ENCODE data around the gene TOMM20. TPM values are rescaled to one million over a fixed set of nuclear protein-coding genes. Genes with fewer than 3 reads are reported as not detected.

The TOMM20 gene
- 120 and 151 TPM in 2 replicates for total RNA-seq (2022)
- percentile 96 among the genes with signal in this experiment for Bru-seq, nascent RNA
- BruChase-seq, experiment 1, labeled RNA remaining after a 6-hour chase: percentile 99 among the genes with signal in this experiment
- BruChase-seq, experiment 2, labeled RNA remaining after a 2-hour chase: percentile 97 among the genes with signal in this experiment
- long read RNA-seq, transcript TOMM20-201 (5 exons, 3,387 nt): major isoform, 98 of 123 reads
- long read RNA-seq, partial matches to known transcripts: 4 of 123 reads
- long read RNA-seq, other reads (novel, unspliced or antisense): 21 of 123 reads

DNA sequence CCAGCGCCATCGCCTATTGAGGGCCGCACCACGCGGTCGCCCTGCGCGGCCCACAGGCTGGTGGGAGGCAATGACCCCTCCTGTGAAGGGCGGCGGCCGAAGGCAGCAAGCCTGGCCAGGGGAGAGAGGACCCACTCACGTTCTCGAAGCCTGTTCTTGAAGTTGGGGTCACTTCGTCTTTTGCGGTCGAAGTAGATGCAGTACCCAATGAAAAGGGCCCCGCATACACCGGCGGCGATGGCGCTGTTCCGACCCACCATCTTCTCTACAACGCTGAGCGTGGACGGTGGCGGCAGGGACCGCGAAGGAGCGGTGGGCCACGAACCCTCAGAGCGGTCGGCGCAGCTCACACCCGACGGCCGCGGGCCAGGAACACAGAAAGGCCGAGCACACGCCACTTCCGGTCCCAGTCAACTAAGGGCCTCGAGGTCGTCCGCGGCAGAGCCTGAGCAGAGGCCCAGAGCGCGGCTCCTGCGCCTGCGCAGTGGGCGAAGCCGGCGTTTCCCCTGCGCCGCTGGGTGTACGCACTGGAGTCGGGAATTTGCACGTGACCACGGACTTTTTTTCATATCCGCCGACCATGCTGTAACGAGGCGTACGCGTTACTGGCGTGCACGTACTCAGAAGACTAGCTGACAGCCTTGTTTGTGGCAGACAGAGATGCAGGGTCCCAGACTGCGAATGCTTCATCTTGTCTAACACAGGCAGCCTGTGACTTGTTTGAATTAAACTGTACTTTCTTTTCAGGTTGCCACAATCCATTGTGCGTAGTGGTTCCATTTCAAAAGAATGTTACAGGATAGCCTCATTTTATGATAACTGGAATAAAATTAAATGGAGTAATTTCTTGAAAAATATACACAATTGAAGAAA, at the start of gene TOMM20:
Gene TOMM20, minus strand, starts transcription at position 382 of the 873 bp plus-strand sequence. Its CDS starts 122 bp downstream, at position 260.
- intact Hi-C loops (cut with micrococcal nuclease; ENCODE audit: unreplicated experiment): no loop called here
- Mint-ChIP-seq H3K4me3 (ENCODE audit: low read depth, unreplicated experiment) (peak within 1 kb of the TSS; percentile 98), H3K36me3 (ENCODE audit: insufficient read depth, unreplicated experiment) (peaks cover 57% of the 10 kb centered on the region), H3K27me3 (ENCODE audit: unreplicated experiment) (no peaks in the 10 kb centered on the region), H3K9me3 (ENCODE audit: low read depth, unreplicated experiment) (no peaks in the 10 kb centered on the region), H3K27ac (ENCODE audit: unreplicated experiment) (peak within 1 kb of the TSS; percentile 96), H3K4me1 (ENCODE audit: low read depth, unreplicated experiment) (peaks cover 19% of the 10 kb centered on the region)
- BruUV-seq (replicated peaks): TSS peak; percentile 91
- CTCF ChIA-PET: interaction anchor here (0.5 to 1.0 kb wide), 3 partner anchors 32 to 286 kb away, joined by 3 to 4 read pairs (median 4); partner anchors contain the start of gene RBM34
- peak; percentile 98 for DNase-seq
- no peak for TF ChIP-seq CTCF (IDR thresholded peaks at IDR 0.05; ENCODE audit: unreplicated experiment)

- intact Hi-C loops (cut with micrococcal nuclease; ENCODE audit: unreplicated experiment): no loop called here
- Mint-ChIP-seq H3K9me3 (ENCODE audit: low read depth, unreplicated experiment) (no peaks in the 10 kb centered on the region), H3K4me3 (ENCODE audit: low read depth, unreplicated experiment) (no peak overlapping the region), H3K36me3 (ENCODE audit: insufficient read depth, unreplicated experiment) (peaks cover 53% of the 10 kb centered on the region), H3K27me3 (ENCODE audit: unreplicated experiment) (no peaks in the 10 kb centered on the region), H3K27ac (ENCODE audit: unreplicated experiment) (no peak overlapping the region), H3K4me1 (ENCODE audit: low read depth, unreplicated experiment) (no peaks in the 10 kb centered on the region)
- no peak for DNase-seq
- BruUV-seq (replicated peaks): no TSS peak
- no peak for TF ChIP-seq CTCF (IDR thresholded peaks at IDR 0.05; ENCODE audit: unreplicated experiment)
- CTCF ChIA-PET: no interaction called here
Measured at GRCh38 chr1:235176486-235176885, 47.8 kb upstream of the TOMM20 start.

GRCh38 chr1:235169986-235170385, 41.3 kb upstream of the TOMM20 start:
- DNase-seq: no peak
- Mint-ChIP-seq H3K4me1 (ENCODE audit: low read depth, unreplicated experiment) (no peaks in the 10 kb centered on the region), H3K27ac (ENCODE audit: unreplicated experiment) (no peak overlapping the region), H3K27me3 (ENCODE audit: unreplicated experiment) (no peaks in the 10 kb centered on the region), H3K9me3 (ENCODE audit: low read depth, unreplicated experiment) (no peaks in the 10 kb centered on the region), H3K4me3 (ENCODE audit: low read depth, unreplicated experiment) (no peak overlapping the region), H3K36me3 (ENCODE audit: insufficient read depth, unreplicated experiment) (peaks cover 48% of the 10 kb centered on the region)
- TF ChIP-seq CTCF (IDR thresholded peaks at IDR 0.05; ENCODE audit: unreplicated experiment): no peak
- CTCF ChIA-PET: no interaction called here
- intact Hi-C loops (cut with micrococcal nuclease; ENCODE audit: unreplicated experiment): no loop called here
- BruUV-seq (replicated peaks): no TSS peak

DNA sequence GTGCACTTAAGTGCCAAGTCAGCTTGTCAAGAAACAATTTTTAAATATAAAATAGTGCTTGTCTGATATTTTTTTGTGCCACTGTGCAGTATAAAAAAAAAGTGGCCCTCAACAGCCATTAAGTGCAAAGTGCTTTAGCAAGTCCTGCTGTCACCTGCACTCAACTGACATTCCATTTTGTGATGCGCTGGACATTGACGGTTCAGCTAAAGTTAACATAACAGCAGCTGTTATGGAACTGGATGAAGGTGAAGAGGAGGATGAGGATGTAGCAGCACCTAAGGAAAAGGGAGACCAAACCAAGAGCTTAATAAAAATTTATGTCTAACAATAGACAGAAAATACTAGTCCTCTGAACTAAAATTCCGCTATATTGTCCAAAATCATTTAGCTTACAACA, 39.7 kb upstream of the TOMM20 start:
- BruUV-seq (replicated peaks): no TSS peak
- DNase-seq: no peak
- CTCF ChIA-PET: no interaction called here
- intact Hi-C loops (cut with micrococcal nuclease; ENCODE audit: unreplicated experiment): no loop called here
- H3K4me1 Mint-ChIP-seq (ENCODE audit: low read depth, unreplicated experiment): no peaks in the 10 kb centered on the region
- TF ChIP-seq CTCF (IDR thresholded peaks at IDR 0.05; ENCODE audit: unreplicated experiment): no peak
- no peaks in the 10 kb centered on the region for H3K9me3 Mint-ChIP-seq (ENCODE audit: low read depth, unreplicated experiment)
- no peak overlapping the region for H3K4me3 Mint-ChIP-seq (ENCODE audit: low read depth, unreplicated experiment)
- H3K27ac Mint-ChIP-seq (ENCODE audit: unreplicated experiment): no peak overlapping the region
- no peaks in the 10 kb centered on the region for H3K27me3 Mint-ChIP-seq (ENCODE audit: unreplicated experiment)
- peaks cover 42% of the 10 kb centered on the region for H3K36me3 Mint-ChIP-seq (ENCODE audit: insufficient read depth, unreplicated experiment)

All from Calu3 (cell line).